Activated CD8-positive, alpha-beta memory T cell treated with anti-CD3 and anti-CD28 coated beads, Interleukin-2, amount 50 U/mL, for 24 hours (primary cell): ENCODE data around the gene CLINT1.

Experiments used
- DNase-seq: peaks from one replicate; pipeline ENCODE4 v3.0.0-alpha.2; 2020; ENCODE audit errors: extremely low read depth

CLINT1 gene

GRCh38 chr5:157820593-157821252, 38.2 kb downstream of the CLINT1 start:
- DNase-seq: no peak

- no peak for DNase-seq
These were observed 39.3 kb downstream of the CLINT1 start for GRCh38 chr5:157819502-157820115.

- no peak for DNase-seq
These were observed 40.6 kb downstream of the CLINT1 start for GRCh38 chr5:157818368-157818767.

GRCh38 chr5:157817928-157818327, 41.0 kb downstream of the CLINT1 start:
- no peak for DNase-seq

- DNase-seq: no peak
These were observed 41.6 kb downstream of the CLINT1 start for GRCh38 chr5:157817387-157817702.

GRCh38 chr5:157816682-157817386, 42.1 kb downstream of the CLINT1 start:
- no peak for DNase-seq

- no peak for DNase-seq
These were observed 46.9 kb downstream of the CLINT1 start for GRCh38 chr5:157812086-157812485.

GRCh38 chr5:157808043-157808442, 50.9 kb downstream of the CLINT1 start:
- no peak for DNase-seq

GRCh38 chr5:157802736-157803135, 56.2 kb downstream of the CLINT1 start:
- no peak for DNase-seq

GRCh38 chr5:157800137-157800536, 58.8 kb downstream of the CLINT1 start:
- no peak for DNase-seq

- DNase-seq: no peak
These were observed 59.4 kb downstream of the CLINT1 start for GRCh38 chr5:157799578-157799977.

- DNase-seq: no peak
These were observed 65.6 kb downstream of the CLINT1 start for GRCh38 chr5:157793301-157793700.

GRCh38 chr5:157785801-157786200, 73.1 kb downstream of the CLINT1 start:
- DNase-seq: no peak

- DNase-seq: no peak
These were observed 79.7 kb downstream of the CLINT1 start for GRCh38 chr5:157779221-157779620.

- no peak for DNase-seq
These were observed 80.7 kb downstream of the CLINT1 start for GRCh38 chr5:157778121-157778805.

- no peak for DNase-seq
These were observed 86.8 kb downstream of the CLINT1 start for GRCh38 chr5:157772127-157772526.

- no peak for DNase-seq
These were observed 88.3 kb downstream of the CLINT1 start for GRCh38 chr5:157770665-157771064.

- DNase-seq: no peak
These were observed 91.3 kb downstream of the CLINT1 start for GRCh38 chr5:157767689-157768088.

- no peak for DNase-seq
These were observed 92.0 kb downstream of the CLINT1 start for GRCh38 chr5:157766902-157767301.

GRCh38 chr5:157766442-157766841, 92.5 kb downstream of the CLINT1 start:
- DNase-seq: no peak

- DNase-seq: no peak
These were observed 94.4 kb downstream of the CLINT1 start for GRCh38 chr5:157764531-157764930.
